SK-N-SH (cell line): ENCODE data around the gene MYDGF. TPM values are rescaled to one million over a fixed set of nuclear protein-coding genes. Genes with fewer than 3 reads are reported as not detected.
A peak's percentile ranks its signal among the peaks of the same experiment; 100 is the strongest.
"Not testable (repeated sequence)": the region's sequence is repeated elsewhere in the genome, so short reads cannot be mapped to it uniquely, and the experiment has no call there.

ENCODE experiments used
- CTCF ChIA-PET: fragments of 300-600, 350-600 bp; formaldehyde crosslinking; extraction: SDS; loops from one replicate; lab custom pipeline; 2021; lab: Yijun Ruan, JAX
- POLR2A ChIA-PET: fragments of 350-600 bp; sonication (Branson Sonifier 250); formaldehyde crosslinking; extraction: SDS; loops from one replicate; lab custom pipeline; 2020; ENCODE audit warnings: antibody characterized with exemption, inconsistent platforms; lab: Yijun Ruan, JAX
- DNase-seq: peaks from one replicate; pipeline ENCODE4 v3.0.0; 2012
- H2AFZ ChIP-seq: fragments of 200-600 bp; sonication (generic); 2 replicates; pipeline ENCODE4 v1.8.1; 2016; ENCODE audit warnings: antibody characterized with exemption, mild to moderate bottlenecking, low read depth
- H3F3A ChIP-seq: fragments of 200-600 bp; sonication (generic); replicated peaks from 2 replicates; pipeline ENCODE3; 2016; ENCODE audit warnings: antibody characterized with exemption, mild to moderate bottlenecking; ENCODE audit not compliant: insufficient read depth
- H3K27ac ChIP-seq, 2 experiments: fragments of 200-500 bp in 1 of 2; fragments of 200-600 bp in 1 of 2; sonication (Bioruptor generic) in 1 of 2; sonication (generic), shearing (Covaris generic) in 1 of 2; 2 replicates each; pipeline versions ENCODE4 v1.5.1 to v1.6.1; 2014 to 2016; ENCODE audit warnings: low read depth in 2 of 2, inconsistent platforms in 1 of 2, low read length in 1 of 2, mild to moderate bottlenecking in 1 of 2, mixed read lengths in 1 of 2
- H3K27me3 ChIP-seq: fragments of 200-600 bp; sonication (generic), shearing (Covaris generic); 2 replicates; pipeline ENCODE4 v1.6.1; 2016; ENCODE audit warnings: mixed run types; ENCODE audit not compliant: insufficient read depth
- H3K36me3 ChIP-seq, 2 experiments: fragments of 200-500 bp in 1 of 2; fragments of 200-600 bp in 1 of 2; sonication (Bioruptor generic) in 1 of 2; sonication (generic) in 1 of 2; replicated peaks in 1 of 2; 2 replicates each; pipeline versions ENCODE3 to v1.5.1; 2014 to 2016; ENCODE audit warnings: low read length in 1 of 2, mild to moderate bottlenecking in 1 of 2; ENCODE audit not compliant: insufficient read depth in 2 of 2, control insufficient read depth in 1 of 2
- H3K4me1 ChIP-seq, 2 experiments: fragments of 200-500 bp in 1 of 2; fragments of 200-600 bp in 1 of 2; sonication (Bioruptor generic) in 1 of 2; sonication (generic), shearing (Covaris generic) in 1 of 2; 2 replicates each; pipeline versions ENCODE4 v1.5.1 to v1.6.1; 2014 to 2016; ENCODE audit warnings: low read depth in 1 of 2, low read length in 1 of 2, mixed run types in 1 of 2; ENCODE audit not compliant: insufficient read depth in 2 of 2, control insufficient read depth in 1 of 2
- H3K4me2 ChIP-seq: fragments of 200-600 bp; sonication (generic), shearing (Covaris generic); 2 replicates; pipeline ENCODE4 v1.6.1; 2017; ENCODE audit warnings: mixed run types
- H3K4me3 ChIP-seq, 2 experiments: fragments of 200-500 bp in 1 of 2; fragments of 200-600 bp in 1 of 2; sonication (Bioruptor generic) in 1 of 2; sonication (generic), shearing (Covaris generic) in 1 of 2; 2 replicates each; pipeline versions ENCODE4 v1.5.1 to v1.8.1; 2014 to 2016; ENCODE audit warnings: low read depth in 2 of 2, inconsistent platforms in 1 of 2, low read length in 1 of 2, mild to moderate bottlenecking in 1 of 2, mixed read lengths in 1 of 2, moderate library complexity in 1 of 2
- H3K79me2 ChIP-seq: fragments of 200-600 bp; sonication (generic); 2 replicates; pipeline ENCODE4 v1.8.1; 2017; ENCODE audit warnings: mild to moderate bottlenecking; ENCODE audit not compliant: insufficient read depth
- H3K9ac ChIP-seq: fragments of 200-600 bp; sonication (generic); 2 replicates; pipeline ENCODE4 v1.6.1; 2017; ENCODE audit warnings: mixed run types
- H3K9me2 ChIP-seq: fragments of 200-600 bp; sonication (generic); 2 replicates; pipeline ENCODE4 v1.6.1; 2017; ENCODE audit warnings: mixed run types
- H3K9me3 ChIP-seq: fragments of 200-600 bp; sonication (generic); 2 replicates; pipeline ENCODE4 v1.6.1; 2017; ENCODE audit warnings: mixed run types, mild to moderate bottlenecking, moderate library complexity
- H4K20me1 ChIP-seq: fragments of 200-600 bp; sonication (generic); 2 replicates; pipeline ENCODE4 v1.6.1; 2017; ENCODE audit warnings: mild to moderate bottlenecking, mixed run types; ENCODE audit not compliant: insufficient read depth
- CTCF ChIP-seq: fragments of 200-600 bp; sonication (generic); IDR thresholded peaks from 2 replicates; pipeline ENCODE4 v1.6.1; 2017; ENCODE audit warnings: antibody characterized with exemption, mild to moderate bottlenecking, moderate library complexity
- EP300 ChIP-seq, 2 experiments: IDR thresholded peaks; 2 replicates each; pipeline versions ENCODE4 v1.4.0 to v1.6.1; 2012; ENCODE audit warnings: borderline replicate concordance in 1 of 2, low read depth in 1 of 2, low read length in 1 of 2
- EZH2phosphoT487 ChIP-seq: fragments of 200-600 bp; sonication (generic); IDR thresholded peaks from 2 replicates; pipeline ENCODE4 v1.6.1; 2017; ENCODE audit warnings: low read depth, mixed run types, mild to moderate bottlenecking, antibody characterized with exemption, moderate library complexity, borderline replicate concordance
- GABPA ChIP-seq: IDR thresholded peaks from 2 replicates; pipeline ENCODE4 v1.4.0; 2012; ENCODE audit warnings: low read depth, mild to moderate bottlenecking
- NFIC ChIP-seq: IDR thresholded peaks from 2 replicates; pipeline ENCODE4 v1.4.0; 2012; ENCODE audit warnings: borderline replicate concordance
- WGBS: methylation state at CpG from one replicate; pipeline ENCODE4 v1.1.6; 2017; ENCODE audit warnings: low lambda C conversion rate; 5-methylcytosine and 5-hydroxymethylcytosine counted together
- polyA plus RNA-seq, 3 experiments: library from polyadenylated mRNA; depleted of rRNA; stranded (reverse); fragments of >200 nt; gene quantifications; 2 replicates each; pipeline ENCODE4 v1.2.3, GENCODE V29; 2012
- TF ChIP-seq, protein P1 (sequence below): IDR thresholded peaks from 2 replicates; pipeline ENCODE4 v1.4.0; 2012; ENCODE audit warnings: low read depth, borderline replicate concordance

The MYDGF gene
- polyA plus RNA-seq, 1 of the 3 experiments (the other 2 are of a cell fraction): 312 TPM

GRCh38 chr19:4715529-4716221, 45.5 kb upstream of the MYDGF start (continued):
- TF ChIP-seq GABPA (no peak), NFIC (no peak)

GRCh38 chr19:4715178-4715528, 45.0 kb upstream of the MYDGF start:
- H3K9me3 ChIP-seq, H3K9ac ChIP-seq, H3K9me2 ChIP-seq, H4K20me1 ChIP-seq, POLR2A ChIA-PET, CTCF ChIA-PET, DNase-seq, H2AFZ ChIP-seq, H3K4me2 ChIP-seq, H3K27ac ChIP-seq, H3K27me3 ChIP-seq, H3K4me3 ChIP-seq: not testable (repeated sequence)
- peaks cover 0 to 25% of the 10 kb centered on the region in 2 experiments; a peak in 2 of 4 replicates for H3K4me1 ChIP-seq
- peaks cover 14% of the 10 kb centered on the region for H3F3A ChIP-seq
- WGBS: 82% methylated on average over 6 of the region's 6 CpGs
- H3K36me3 ChIP-seq: peaks cover 46 to 51% of the 10 kb centered on the region in 2 experiments
- H3K79me2 ChIP-seq: peaks cover 68% of the 10 kb centered on the region; the same call in 1 of the 2 replicates

GRCh38 chr19:4714016-4714415, 43.9 kb upstream of the MYDGF start:
- ChIA-PET CTCF (no interaction called here), POLR2A (interaction anchor here (0.6 kb wide), 1 partner anchor 15 kb away, joined by 4 read pairs; no protein-coding TSS in a partner anchor)
- Histone ChIP-seq H3K9me2 (no peaks in the 10 kb centered on the region), H3K9ac (peak overlapping the region; percentile 39; the same call in 1 of the 2 replicates), H3K4me3 (no peak overlapping the region), H2AFZ (no peak overlapping the region), H3K79me2 (peaks cover 57% of the 10 kb centered on the region; the same call in 1 of the 2 replicates), H3K4me1 (peaks cover 0 to 25% of the 10 kb centered on the region in 2 experiments; a peak in 2 of 4 replicates), H4K20me1 (no peaks in the 10 kb centered on the region), H3F3A (peaks cover 14% of the 10 kb centered on the region), H3K9me3 (no peaks in the 10 kb centered on the region), H3K27me3 (no peaks in the 10 kb centered on the region), H3K27ac (peak overlapping the region in 1 of 2 experiments; percentile 68; a peak in 2 of 4 replicates), H3K4me2 (peak overlapping the region; percentile 51), H3K36me3 (peaks cover 47 to 48% of the 10 kb centered on the region in 2 experiments)
- WGBS: 92% methylated on average over 25 of the region's 27 CpGs
- TF ChIP-seq, protein P1, sequence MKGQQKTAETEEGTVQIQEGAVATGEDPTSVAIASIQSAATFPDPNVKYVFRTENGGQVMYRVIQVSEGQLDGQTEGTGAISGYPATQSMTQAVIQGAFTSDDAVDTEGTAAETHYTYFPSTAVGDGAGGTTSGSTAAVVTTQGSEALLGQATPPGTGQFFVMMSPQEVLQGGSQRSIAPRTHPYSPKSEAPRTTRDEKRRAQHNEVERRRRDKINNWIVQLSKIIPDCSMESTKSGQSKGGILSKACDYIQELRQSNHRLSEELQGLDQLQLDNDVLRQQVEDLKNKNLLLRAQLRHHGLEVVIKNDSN: no peak
- no peak for TF ChIP-seq EP300 (IDR thresholded peaks at IDR 0.05; ENCODE audit: borderline replicate concordance in 1 of 2, low read depth in 1 of 2, low read length in 1 of 2)
- TF ChIP-seq EZH2phosphoT487: no peak
- TF ChIP-seq CTCF: no peak
- DNase-seq: no peak
